OCI-LY1 (cell line): ENCODE data around the gene TTC33.
A peak's percentile ranks its signal among the peaks of the same experiment; 100 is the strongest.

Source experiments
- H2AFZ ChIP-seq: fragments of 200-600 bp; sonication (generic), shearing (Covaris generic); 2 replicates; pipeline ENCODE4 v1.6.0; 2014; ENCODE audit warnings: antibody characterized with exemption, mild to moderate bottlenecking, low read length
- H3F3A ChIP-seq: fragments of 200-600 bp; sonication (generic), shearing (Covaris generic); 2 replicates; pipeline ENCODE4 v1.6.0; 2014; ENCODE audit warnings: mild to moderate bottlenecking, antibody characterized with exemption, low read length, moderate library complexity; ENCODE audit not compliant: insufficient read depth
- H3K27ac ChIP-seq: fragments of 200-600 bp; sonication (generic); 2 replicates; pipeline ENCODE4 v1.5.1; 2014; ENCODE audit warnings: low read length, mixed run types, mild to moderate bottlenecking, low read depth; ENCODE audit not compliant: poor library complexity, severe bottlenecking
- H3K27me3 ChIP-seq: fragments of 200-600 bp; sonication (generic); 2 replicates; pipeline ENCODE4 v1.6.0; 2014; ENCODE audit warnings: antibody characterized with exemption, mild to moderate bottlenecking, low read length, moderate library complexity; ENCODE audit not compliant: insufficient read depth
- H3K36me3 ChIP-seq: fragments of 200-600 bp; sonication (generic); 2 replicates; pipeline ENCODE4 v1.6.1; 2014; ENCODE audit warnings: mild to moderate bottlenecking, antibody characterized with exemption, low read length, moderate library complexity, mixed read lengths; ENCODE audit not compliant: insufficient read depth
- H3K4me1 ChIP-seq: fragments of 200-600 bp; sonication (generic); 2 replicates; pipeline ENCODE4 v1.5.1; 2014; ENCODE audit warnings: mild to moderate bottlenecking, low read length, moderate library complexity; ENCODE audit not compliant: insufficient read depth, severe bottlenecking
- H3K4me2 ChIP-seq: fragments of 200-600 bp; sonication (generic), shearing (Covaris generic); 2 replicates; pipeline ENCODE4 v1.6.1; 2014; ENCODE audit warnings: low read length
- H3K4me3 ChIP-seq: fragments of 200-600 bp; sonication (generic); 2 replicates; pipeline ENCODE4 v1.5.1; 2014; ENCODE audit warnings: low read length, low read depth, mild to moderate bottlenecking, mixed read lengths; ENCODE audit not compliant: poor library complexity, severe bottlenecking
- H3K79me2 ChIP-seq: fragments of 200-600 bp; shearing (Covaris generic); 2 replicates; pipeline ENCODE4 v1.6.1; 2016; ENCODE audit warnings: mixed run types, low read length, mixed read lengths; ENCODE audit not compliant: insufficient read depth
- H3K9ac ChIP-seq: fragments of 200-600 bp; sonication (generic), shearing (Covaris generic); 2 replicates; pipeline ENCODE4 v1.6.1; 2014; ENCODE audit warnings: mild to moderate bottlenecking, low read length, mixed read lengths
- H3K9me2 ChIP-seq: fragments of 200-600 bp; sonication (generic), shearing (Covaris generic); 2 replicates; pipeline ENCODE4 v1.6.1; 2014; ENCODE audit warnings: low read depth, mild to moderate bottlenecking, low read length, mixed read lengths
- H3K9me3 ChIP-seq: fragments of 200-600 bp; shearing (Covaris generic); 2 replicates; pipeline ENCODE4 v1.6.1; 2014; ENCODE audit warnings: low read length, mixed read lengths
- H4K20me1 ChIP-seq: fragments of 200-600 bp; sonication (generic), shearing (Covaris generic); 2 replicates; pipeline ENCODE4 v1.6.0; 2016; ENCODE audit warnings: mild to moderate bottlenecking, low read length; ENCODE audit not compliant: insufficient read depth
- EZH2 ChIP-seq: fragments of 200-600 bp; sonication (generic), shearing (Covaris generic); IDR thresholded peaks from 2 replicates; pipeline ENCODE4 v1.8.0; 2017; ENCODE audit warnings: borderline replicate concordance, mixed run types, mild to moderate bottlenecking, antibody characterized with exemption, low read length, moderate library complexity, mixed read lengths
- TF ChIP-seq, protein P1 (sequence below): fragments of 200-600 bp; sonication (generic), shearing (Covaris generic); IDR thresholded peaks from 2 replicates; pipeline ENCODE4 v1.5.1; 2017; ENCODE audit warnings: mild to moderate bottlenecking, antibody characterized with exemption, low read length, moderate library complexity, mixed read lengths

Gene TTC33

DNA sequence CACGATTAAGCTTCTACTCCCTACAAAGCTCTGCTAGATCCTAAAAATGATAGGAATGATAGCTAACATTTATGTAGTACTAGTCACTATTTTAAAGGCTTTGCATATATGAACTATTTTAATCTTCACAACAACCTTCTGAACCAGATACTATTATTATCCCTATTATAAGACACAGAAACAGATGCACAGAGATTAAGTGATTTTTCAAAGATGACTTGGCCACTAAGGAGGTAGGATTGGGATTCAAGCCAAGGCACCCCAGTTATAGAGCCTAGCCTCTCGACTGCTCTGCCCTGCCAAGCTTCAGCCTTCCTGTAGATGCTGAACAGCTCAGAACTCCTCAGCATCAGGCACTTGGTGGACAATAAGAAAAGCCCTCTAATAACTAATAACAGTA is 277.0 kb downstream of the TTC33 start:
- Histone ChIP-seq H3K9me3 (no peaks in the 10 kb centered on the region), H3K4me3 (no peak overlapping the region), H3K9ac (no peak overlapping the region), H3K4me1 (peaks cover 12% of the 10 kb centered on the region), H3K27me3 (no peaks in the 10 kb centered on the region), H3F3A (no peaks in the 10 kb centered on the region), H3K79me2 (no peaks in the 10 kb centered on the region), H4K20me1 (no peaks in the 10 kb centered on the region), H3K9me2 (no peaks in the 10 kb centered on the region), H2AFZ (peak overlapping the region; percentile 87), H3K36me3 (no peaks in the 10 kb centered on the region), H3K27ac (no peak overlapping the region), H3K4me2 (no peak overlapping the region)
- TF ChIP-seq, protein P1, sequence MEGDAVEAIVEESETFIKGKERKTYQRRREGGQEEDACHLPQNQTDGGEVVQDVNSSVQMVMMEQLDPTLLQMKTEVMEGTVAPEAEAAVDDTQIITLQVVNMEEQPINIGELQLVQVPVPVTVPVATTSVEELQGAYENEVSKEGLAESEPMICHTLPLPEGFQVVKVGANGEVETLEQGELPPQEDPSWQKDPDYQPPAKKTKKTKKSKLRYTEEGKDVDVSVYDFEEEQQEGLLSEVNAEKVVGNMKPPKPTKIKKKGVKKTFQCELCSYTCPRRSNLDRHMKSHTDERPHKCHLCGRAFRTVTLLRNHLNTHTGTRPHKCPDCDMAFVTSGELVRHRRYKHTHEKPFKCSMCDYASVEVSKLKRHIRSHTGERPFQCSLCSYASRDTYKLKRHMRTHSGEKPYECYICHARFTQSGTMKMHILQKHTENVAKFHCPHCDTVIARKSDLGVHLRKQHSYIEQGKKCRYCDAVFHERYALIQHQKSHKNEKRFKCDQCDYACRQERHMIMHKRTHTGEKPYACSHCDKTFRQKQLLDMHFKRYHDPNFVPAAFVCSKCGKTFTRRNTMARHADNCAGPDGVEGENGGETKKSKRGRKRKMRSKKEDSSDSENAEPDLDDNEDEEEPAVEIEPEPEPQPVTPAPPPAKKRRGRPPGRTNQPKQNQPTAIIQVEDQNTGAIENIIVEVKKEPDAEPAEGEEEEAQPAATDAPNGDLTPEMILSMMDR = no peak
- TF ChIP-seq EZH2 = no peak

DNA sequence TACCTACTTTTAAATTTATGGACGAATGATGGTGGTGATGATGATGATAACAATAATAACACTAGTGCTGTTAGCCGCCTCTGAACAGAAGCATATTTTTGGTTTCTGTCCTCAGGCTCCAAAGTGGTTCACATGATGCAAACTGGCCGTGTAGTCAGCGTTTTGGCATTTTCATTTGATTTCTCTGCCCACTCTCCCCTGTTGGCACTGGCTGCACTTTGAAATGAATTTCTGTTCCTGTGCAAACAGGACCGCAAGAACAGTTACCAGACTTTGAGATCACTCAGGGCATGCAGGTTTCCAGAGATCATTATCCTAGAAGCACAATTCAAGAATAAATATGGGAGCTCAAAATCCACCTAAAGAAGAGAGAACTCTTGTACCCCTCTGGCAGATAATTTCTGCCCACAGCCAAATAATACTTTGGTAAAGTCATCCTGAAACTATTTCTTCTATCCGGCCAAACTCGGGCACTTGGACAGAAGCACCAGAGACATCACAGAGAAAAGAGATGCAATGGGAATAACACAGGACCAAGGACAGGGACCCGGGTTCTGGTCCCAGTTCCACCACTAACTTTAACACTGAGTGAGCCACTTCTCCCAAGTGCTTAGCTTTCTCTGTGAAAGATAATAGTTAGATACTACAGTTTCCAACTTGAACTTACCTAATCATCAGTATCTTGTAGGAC is 277.8 kb downstream of the TTC33 start:
- no peak for TF ChIP-seq EZH2
- TF ChIP-seq, protein P1 = no peak
- no peaks in the 10 kb centered on the region for H3K9me2 ChIP-seq
- H3K4me2 ChIP-seq = no peak overlapping the region
- no peak overlapping the region for H3K4me3 ChIP-seq
- H3K27ac ChIP-seq = no peak overlapping the region
- no peaks in the 10 kb centered on the region for H3K27me3 ChIP-seq
- peak overlapping the region; percentile 87 for H2AFZ ChIP-seq
- no peak overlapping the region for H3K9ac ChIP-seq
- H3F3A ChIP-seq = no peaks in the 10 kb centered on the region
- no peaks in the 10 kb centered on the region for H3K79me2 ChIP-seq
- H4K20me1 ChIP-seq = no peaks in the 10 kb centered on the region
- H3K4me1 ChIP-seq = peaks cover 7% of the 10 kb centered on the region
- H3K36me3 ChIP-seq = no peaks in the 10 kb centered on the region
- H3K9me3 ChIP-seq = no peaks in the 10 kb centered on the region

DNA sequence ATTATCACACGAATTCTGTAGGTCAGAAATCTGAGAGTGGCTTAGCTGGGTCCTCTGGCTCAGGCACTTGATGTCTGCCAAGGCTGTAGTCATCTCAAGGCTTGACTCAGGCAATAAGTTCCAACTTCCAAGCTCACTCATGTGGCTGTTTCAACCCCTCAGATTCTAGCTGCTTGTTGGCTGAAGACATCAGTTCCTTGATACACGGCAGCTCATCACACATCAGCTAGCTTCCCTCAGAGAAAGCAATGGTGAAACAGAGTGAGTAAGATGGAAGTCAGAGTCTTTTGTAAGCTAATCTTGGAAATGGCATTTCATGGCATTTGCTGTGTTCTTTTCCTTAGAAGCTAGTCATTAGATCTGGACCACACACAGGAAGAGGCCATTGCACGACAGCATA is 280.2 kb downstream of the TTC33 start:
- Histone ChIP-seq H3K9me3 (no peaks in the 10 kb centered on the region), H3K4me3 (no peak overlapping the region), H3K4me2 (no peak overlapping the region), H3K9me2 (no peaks in the 10 kb centered on the region), H3K27ac (no peak overlapping the region), H3K79me2 (no peaks in the 10 kb centered on the region), H2AFZ (no peak overlapping the region), H3K36me3 (no peaks in the 10 kb centered on the region), H3K4me1 (peaks cover 7% of the 10 kb centered on the region), H4K20me1 (no peaks in the 10 kb centered on the region), H3K9ac (no peak overlapping the region), H3F3A (no peaks in the 10 kb centered on the region), H3K27me3 (no peaks in the 10 kb centered on the region)
- TF ChIP-seq, protein P1 = no peak
